ENCODE results near the gene RAC3.

Gene RAC3

DNA sequence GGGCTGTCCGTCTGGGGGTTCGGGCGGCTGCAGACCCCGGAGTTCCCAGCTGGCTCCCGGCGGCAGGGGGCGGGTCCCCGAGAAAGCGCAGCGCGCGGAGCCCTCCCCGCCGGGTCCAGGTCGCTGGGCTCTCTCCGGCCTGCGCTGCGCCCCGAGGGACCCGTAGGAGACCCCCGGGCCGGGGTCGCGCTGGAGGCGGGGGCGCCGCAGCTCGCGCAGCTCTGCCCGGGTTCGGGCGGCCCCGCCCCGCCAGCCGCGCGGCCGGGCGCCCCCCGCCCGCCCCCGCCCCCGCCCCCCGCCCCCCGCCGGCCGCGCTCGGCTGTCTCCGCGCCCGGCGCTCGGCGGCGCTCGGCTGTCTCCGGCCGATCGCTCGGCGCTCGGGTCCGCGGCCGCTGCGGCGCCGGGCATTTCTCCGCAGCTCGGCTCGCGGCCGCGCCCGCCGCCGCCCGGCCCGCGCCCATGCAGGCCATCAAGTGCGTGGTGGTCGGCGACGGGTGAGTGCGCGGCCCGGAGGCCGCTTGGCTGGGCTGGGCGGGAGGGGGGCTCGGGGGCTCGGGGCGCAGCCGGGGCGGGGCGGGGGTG is at the start of gene RAC3:
Gene RAC3 (plus strand): TSS at position 376 of the 582 bp plus-strand sequence. CDS start 84 bp downstream, at position 460.
- no peak for DNase-seq

DNA sequence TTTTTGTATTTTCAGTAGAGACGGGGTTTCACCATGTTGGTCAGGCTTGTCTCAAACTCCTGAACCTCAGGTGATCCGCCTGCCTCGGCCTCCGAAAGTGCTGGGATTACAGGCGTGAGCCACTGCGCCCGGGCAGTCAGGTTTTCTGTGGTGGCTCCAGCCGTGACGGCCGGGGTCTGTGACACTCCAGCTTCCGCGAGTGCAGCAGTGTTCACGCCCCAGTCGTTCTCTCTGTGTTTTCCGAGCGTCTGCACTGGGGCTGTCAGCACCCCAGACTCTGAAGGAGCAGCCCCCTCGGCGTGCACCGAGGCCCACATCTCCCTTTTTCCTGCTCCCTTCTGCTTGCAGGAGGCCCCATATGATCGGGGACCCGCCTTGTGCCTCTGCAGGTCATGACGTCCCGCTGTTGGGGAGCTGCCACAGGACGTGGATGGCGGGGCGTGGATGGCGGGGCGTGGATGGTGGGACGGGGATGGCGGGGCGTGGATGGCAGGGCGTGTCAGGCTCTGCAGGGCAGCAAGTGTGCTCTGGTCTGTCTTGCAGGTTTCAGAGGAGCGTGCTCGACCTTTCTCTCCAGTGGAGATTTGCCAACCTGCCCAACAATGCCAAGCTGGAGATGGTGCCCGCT is 48.4 kb upstream of the RAC3 start:
- no peak for DNase-seq

DNA sequence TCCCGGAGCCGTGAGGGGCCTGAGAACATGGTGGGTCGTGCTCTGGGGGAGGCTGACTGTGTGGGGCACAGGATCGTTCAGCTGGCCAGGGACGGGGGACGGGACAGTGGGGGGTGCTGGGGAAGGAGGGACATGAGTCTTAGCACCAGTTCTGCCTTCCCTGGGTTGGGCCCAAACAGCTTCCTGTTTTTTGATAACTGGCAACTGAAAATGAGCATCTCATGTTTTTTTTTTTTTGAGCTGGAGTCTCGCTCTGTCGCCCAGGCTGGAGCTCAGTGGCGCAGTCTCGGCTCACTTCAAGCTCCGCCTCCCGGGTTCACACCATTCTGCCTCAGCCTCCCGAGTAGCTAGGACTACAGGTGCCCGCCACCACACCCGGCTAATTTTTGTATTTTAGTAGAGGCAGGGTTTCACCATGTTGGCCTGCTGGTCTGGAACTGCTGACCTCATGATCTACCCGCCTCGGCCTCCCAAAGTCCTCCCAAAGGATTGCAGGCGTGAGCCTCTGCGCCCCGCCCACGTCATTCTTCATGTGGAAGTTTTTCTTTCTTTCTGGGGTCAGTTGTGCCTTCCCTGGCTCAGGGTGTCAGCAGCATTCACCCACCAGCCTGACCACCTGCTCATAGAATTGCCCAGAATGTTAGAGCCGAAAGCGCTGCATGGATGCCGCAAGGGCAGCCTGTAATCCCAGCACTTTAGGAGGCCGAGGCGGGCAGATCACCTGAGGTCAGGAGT is 47.7 kb upstream of the RAC3 start:
- no peak for DNase-seq

DNA sequence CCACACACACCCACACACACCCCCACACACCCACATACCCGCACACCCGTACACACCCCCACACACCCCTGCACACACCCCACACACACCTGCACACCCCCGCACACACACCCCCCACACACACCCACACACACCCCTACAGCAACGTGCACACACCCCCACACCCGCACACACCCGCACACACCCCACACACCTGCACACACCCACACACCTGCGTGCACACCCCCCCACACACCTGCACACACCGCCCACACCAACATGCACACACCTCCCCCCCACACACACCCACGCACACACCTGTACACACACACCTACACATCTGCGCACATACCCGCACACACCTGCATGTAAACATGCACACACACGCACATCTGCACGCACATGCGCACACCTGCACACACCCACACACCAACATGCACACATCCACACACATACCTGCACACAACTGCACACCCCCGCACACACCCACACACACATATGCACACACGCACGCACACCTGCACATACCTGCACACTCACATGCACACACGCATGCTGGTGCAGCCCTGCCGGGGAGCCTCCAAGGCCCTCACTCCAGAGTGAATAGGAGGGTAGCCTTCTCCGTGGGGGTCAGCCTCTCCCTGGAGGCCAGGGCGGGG is 46.6 kb upstream of the RAC3 start:
- DNase-seq = no peak

DNA sequence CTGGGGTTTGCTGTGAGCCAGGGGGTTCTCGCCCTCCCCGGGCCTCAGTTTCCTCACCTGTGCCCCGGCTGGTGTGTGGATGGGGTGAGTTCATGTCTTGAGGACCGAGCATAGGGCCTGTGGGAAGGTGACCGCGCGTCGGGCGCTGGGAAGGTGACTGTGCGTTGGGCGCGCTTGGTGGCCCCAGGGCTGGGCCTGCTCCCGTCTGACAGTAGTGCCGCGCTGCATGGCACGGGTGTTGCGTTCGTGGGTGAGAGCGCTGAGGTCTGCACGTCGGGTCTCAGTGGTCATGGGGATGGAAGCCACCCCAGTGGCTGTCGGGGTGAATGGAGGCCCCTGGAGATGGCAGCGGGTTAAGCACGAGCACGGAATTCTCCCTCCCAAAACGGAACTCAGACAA is 44.9 kb upstream of the RAC3 start:
- DNase-seq = no peak

DNA sequence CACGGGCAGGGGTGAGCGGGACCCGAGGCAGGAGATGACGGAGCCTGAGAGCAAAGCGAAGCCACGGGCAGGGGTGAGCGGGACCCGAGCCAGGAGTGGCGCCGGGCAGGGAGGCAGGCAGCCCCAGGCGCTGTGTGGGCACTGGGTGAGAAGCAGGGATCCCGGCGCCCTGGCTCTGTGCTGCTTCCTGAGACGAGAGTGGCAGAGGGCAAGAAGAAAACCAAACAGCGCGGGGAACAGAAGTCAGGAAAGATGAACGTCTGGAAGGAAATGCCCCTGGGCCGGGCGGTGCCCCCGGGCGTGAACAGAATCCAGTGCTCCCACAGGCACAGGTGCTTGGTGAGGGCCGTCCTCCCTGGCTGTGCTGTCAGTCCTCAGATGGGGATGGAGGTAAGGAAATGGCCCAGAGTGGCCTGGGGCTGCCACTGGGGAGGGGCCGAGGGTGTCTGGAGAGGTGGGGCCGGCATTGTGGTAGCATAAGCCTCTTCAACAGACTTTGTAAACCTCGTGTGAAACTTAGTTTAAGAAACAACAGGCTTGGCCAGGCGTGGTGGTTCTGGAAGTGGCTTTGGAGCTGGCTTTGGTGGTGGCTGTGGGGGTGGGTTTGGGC is 44.2 kb upstream of the RAC3 start:
- no peak for DNase-seq

DNA sequence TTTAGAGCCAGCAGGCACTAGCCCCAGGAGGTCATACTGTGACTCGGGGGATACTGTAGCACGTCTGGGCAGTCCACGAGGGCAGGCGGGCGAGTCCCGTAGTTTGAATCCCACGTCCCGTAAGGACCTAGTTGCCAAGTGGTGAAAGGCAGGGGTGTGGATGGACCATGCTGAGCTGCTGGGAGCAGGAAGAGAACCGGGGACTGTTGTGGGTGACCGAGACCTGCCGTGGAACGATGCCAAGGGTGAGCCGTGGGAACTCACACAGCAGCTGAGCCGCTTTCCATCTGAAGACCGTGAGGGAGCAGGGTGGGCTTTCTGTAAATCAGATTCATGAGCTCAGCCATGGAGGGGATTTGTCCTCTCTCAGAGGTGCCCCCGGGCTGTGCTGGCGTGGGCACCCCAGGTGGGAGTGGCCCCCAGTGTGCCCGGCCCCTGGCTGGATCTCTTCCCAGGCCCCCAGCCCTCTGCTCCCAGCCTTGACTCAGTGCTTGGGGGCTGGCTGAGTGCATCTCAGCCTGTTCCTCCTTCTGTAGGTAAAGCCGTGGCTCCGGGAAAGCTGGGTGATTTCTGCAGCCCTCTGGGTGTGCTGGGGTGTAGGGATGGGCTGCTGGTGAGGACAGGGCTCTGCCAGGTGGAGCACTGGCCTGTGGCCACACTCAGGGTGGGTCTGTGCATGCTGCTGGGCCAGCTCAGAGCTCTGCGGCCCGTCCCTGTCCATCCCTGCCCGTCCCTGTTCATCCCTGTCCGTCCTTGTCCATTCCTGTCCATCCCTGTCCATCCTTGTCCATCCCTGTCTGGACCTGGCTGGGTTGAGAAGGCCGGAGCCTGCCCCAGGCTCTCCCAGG is 40.4 kb upstream of the RAC3 start:
- no peak for DNase-seq

DNA sequence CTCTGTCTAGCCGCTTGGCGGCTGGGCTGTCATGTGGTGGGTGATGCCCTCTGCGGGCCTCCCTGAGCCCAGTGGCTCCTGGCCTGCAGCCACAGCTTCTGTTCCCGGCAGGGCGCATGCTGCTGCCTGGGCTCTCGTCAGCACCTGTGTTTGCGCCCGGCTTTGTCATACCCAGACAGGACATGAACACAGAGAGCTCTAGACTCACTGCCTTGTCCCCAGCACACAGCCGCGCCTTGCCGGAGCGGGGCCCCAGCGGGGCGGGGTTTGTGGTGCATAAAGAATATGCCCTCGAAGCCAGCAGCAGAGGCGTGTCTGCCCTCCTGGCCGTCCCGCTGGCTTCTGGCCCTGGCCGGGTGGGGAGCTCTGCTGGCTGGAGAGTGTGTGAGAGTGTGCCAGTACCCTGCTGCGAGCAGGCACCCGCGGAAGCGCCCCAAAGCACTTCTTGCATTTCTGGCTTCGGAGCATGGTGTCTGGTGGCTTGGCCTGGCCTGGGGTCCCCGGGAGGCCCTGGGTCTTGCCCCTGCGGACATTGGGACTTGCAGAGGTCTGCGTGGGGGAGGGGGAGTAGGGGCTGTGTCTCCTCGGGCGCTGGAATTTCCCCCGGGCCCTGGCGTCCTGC is 39.7 kb upstream of the RAC3 start:
- no peak for DNase-seq

DNA sequence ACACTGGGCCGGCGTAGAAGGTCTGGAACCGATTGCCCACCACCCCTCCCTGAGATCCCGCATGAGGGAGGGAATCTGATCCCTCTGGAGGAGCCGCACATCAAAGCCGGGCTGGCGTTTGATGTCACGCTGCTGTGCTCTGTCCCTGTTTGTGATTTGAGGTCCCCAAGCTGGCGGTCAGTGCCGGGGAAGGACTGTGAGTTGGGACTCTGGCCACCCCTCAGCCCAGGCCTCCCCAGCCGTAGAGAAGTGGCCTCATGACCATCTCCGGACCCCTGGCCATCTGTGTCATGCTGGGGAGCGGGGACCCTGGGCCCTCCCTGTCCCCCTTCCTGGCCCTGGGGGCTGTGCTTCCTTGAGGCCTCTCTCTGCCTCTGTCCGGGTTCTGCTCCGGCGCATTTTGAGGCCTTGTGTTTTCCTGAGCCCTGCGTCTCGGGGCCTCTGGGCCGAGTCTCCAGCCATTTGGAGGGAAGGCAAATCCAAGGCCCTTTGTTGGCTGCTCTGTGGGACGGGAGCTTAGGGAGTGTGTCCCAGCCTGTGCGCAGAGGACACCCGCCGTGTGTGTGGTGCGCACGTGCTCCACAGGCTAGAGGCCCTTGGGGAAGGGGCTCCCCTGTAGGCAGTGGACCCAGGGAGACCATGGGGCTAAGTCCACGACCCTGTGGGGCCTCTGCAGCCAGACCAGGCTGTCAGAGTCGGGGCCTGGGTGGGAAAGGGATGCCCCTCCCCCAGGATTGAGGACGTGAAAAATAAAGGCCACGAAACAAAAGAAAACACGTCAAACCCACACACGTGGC is 39.0 kb upstream of the RAC3 start:
- no peak for DNase-seq

DNA sequence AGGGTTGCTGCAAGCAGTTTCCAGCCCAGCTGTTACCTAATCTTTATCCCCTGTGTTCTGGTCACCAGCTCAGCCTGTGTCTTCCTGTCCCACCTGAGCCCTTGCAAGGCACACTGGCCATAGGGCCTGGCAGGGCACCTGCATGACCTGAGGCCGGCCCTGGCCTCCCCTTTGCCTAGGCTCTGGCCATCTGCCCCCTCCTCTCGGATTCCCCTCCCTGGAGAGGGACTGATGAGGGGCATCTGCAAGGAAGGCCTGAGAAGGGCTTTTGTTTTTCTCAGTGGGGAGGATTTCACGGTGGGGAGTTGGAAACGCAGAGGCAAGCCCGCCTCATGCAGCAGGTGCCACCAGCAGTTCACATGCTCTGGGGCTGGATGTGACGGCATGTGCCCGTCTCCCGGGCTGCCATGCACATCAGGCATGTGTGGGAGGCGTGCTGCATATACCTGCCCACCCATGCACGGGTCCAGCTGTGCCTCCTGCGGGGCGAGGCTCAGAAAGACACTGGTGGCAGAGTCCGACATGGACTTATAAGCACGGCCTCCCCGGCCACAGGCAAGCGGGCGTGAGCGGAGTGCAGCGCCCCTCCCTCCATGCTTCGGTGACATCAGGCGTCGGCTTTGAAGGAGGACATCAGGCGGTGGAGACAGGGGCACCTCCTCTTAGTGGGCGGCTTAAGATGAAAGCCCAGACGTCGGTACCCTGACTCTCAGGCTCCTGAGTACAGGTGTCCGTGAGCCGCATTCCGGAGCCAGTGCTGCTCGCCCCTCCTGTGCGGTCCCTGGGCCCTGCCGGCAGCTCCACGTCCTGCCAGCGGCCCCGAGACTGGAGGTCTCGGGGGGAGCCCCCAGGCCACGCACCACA is 37.5 kb upstream of the RAC3 start:
- no peak for DNase-seq

DNA sequence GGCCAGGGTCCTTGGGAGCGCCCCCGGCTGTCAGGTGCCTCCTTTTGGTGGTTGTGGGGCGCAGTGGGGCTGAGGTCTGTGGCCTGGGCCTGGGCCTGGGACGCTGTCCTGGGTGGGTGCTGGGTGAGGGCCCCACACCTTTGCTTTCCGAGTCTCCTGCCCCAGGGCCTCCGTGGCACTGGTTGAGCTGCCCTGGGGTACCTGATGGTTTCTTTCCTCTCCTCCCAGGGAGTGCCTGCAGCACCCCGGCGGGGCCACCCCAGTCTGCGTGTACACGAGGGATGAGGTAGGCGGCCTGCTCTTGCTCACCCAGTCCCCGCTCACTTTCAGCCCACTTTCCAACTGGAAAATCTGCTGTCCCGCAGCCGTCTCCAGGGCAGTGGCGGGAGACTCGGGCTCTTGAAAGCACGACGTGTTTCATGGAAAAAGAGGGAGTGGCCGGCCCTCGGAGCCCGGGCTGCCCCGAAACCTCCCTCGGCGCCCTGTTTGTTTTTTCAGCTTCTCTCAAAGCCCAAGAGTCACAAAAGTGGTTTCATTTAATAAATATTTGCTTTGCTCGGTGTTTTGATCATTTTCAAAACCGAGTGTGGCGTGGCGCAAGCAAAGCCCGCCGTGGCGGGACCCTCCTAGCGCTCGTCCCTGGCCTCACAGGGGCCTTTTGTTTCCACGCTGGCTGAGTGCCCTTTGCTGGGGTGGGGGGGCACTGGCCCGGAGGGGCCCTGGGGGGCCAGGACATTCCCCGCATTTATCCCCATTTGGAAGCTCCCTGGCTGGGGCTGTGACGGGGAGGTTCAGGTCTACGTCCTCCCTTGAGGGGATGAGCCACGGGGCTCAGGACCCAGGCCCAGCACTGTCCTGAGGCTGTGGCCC is 36.6 kb upstream of the RAC3 start:
- no peak for DNase-seq

DNA sequence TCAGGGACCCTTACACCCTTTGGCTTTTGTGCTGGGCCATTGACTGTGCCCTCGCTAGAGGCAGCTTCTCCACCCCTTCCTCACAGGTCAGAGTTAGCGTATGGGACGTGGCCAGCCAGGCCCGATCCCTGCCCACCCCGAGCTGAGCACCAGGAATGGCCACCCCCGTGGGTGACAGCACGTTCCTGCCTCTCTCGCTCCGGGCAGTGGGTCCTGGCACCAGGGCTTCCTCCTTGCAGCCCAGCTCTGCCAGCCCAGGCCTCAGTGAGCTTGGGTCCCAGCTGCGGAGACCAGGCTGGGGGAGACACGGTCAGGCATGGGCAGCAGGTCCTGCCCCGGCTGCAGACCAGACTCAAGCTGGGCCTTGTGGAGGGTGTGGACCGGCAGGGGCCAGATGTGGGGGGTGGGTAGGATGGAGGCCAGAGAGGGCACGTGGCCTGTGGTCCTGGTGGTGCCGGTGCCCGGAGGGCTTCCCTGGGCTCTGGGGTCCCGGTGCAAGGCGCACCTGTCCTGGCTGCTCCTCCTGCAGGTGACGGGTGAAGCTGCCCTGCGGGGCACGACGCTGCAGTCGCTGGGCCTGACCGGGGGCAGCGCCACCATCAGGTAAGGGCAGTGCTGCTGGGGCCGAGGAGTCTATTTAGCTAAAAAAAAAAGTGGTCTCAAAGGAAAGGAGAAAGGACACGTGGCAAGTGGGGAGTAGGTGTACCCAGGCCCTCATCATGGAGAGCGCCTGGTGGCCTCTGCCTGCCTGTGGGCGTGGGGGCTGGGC is 35.8 kb upstream of the RAC3 start:
- DNase-seq = no peak

DNA sequence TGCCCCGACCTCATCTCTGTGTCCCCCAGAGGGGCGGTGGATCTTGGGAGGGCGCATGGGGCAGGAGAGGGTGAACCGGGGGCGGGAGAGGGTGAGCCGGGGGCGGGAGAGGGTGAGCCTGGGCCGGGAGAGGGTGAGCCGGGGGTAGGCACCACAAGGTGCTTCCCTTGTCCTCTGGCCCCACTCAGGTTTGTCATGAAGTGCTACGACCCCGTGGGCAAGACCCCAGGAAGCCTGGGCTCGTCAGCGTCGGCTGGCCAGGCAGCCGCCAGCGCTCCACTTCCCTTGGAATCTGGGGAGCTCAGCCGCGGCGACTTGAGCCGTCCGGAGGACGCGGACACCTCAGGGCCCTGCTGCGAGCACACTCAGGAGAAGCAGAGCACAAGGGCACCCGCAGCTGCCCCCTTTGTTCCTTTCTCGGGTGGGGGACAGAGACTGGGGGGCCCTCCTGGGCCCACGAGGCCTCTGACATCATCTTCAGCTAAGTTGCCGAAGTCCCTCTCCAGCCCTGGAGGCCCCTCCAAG is 35.2 kb upstream of the RAC3 start:
- DNase-seq = no peak

DNA sequence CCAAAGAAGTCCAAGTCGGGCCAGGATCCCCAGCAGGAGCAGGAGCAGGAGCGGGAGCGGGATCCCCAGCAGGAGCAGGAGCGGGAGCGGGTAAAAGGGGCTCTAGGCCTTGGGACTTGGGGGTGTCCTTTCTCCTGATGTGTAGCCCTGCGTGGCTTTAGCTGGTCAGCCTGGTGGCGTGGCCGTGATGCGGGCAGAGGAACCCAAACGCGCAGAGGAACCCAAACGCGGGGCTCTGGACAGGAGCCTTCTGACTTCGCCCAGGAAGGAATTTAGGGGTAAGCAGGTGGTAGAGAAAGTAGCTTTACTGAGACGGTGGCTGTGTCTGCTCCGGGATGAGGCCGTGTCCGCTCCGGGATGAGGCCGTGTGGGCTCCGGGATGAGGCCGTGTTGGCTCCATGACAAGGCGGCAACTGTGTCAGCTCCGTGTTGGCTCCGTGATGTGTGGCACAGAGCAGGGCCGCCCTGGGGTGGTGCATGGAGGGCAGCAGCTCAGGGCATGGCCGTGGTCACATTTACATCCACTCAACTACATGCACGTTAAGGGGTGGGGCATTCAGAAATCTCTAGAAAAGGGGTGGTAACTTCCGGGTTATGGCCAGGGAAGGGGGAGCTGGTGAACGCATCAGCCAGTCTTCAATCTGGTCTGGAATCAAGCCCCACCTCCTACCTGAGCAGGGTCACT is 34.6 kb upstream of the RAC3 start:
- no peak for DNase-seq

DNA sequence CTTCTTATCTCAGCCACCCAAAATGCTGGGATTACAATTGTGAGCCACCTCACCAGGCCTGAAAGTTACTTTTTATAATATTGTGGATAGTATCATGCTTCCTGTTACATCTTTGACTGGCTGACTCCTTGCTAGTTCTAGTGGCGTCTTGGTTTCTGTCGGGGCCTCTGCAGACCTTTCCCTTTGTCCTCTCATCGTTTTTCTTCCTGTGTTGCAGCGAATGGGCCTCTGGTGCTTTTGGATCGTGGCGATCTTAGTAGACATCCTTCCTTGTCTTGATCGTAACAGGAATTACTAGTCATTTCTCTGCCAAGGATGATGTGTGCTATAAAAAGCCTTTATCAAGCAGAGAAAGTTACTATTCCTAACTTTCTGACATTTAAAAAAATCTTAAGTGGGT is 33.3 kb upstream of the RAC3 start:
- no peak for DNase-seq

DNA sequence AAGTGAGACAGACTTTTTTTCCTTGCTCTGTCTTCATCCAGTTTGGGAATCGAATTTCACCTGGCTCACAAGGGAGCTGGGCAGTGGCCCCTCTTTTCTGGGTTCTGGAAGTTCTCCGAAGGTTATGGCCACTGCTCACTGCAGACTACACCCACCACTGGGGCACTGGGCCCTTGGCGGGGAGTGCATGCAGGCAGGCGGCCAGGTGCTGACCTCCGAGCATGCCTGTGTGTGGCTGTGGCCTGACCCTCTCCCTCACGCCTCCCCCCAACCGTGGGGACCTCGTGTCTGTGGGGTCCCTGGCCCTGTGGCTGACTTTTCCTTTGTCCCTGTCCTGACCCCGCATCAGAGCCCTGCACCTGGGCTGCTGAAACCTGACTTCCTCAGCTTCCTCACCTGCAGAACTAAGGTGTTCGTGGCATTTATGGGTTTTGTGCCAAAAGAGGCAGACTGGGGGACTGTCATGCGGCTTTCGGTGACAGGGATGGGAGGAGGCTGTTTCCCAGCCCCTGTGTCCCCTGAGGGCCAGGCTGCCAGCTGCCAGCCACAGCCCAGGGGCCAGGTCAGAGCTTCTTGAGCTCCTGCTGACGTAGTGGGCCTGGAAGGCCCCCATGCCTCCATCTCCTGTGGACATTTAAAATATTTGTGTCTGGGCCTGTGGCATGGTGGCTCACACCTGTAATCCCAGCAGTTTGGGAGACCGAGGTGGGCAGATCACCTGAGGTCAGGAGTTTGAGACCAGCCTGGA is 32.6 kb upstream of the RAC3 start:
- DNase-seq = no peak

DNA sequence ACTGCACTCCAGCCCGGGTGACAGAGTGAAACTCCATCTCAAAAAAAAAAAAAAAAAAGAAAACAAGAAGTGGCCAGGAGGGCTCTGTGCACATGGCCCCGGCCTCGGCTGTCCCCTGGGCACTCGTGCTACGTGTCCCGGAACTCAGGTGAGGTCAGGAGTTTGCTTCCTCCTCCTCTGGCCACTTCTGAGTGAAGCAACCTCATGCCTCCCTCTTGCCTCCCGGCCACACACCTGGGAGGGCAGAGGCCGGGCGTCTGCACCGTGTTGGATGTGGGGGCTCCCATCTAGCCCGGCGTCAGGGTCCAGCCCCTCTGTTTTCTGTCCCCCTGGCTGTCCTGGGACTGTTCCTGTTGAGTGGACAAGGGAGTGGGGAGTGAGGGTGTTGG is 31.9 kb upstream of the RAC3 start:
- DNase-seq = no peak

Data from activated CD8-positive, alpha-beta memory T cell treated with anti-CD3 and anti-CD28 coated beads, Interleukin-2, amount 50 U/mL, for 4 hours (primary cell).